GM18870 (cell line): ENCODE results near the gene SCN1A.
A peak's percentile ranks its signal among the peaks of the same experiment; 100 is the strongest.
"Not testable (repeated sequence)": the region's sequence is repeated elsewhere in the genome, so short reads cannot be mapped to it uniquely, and the experiment has no call there.

Source experiments
- ATAC-seq: cut with Tn5 transposase; IDR thresholded peaks from one replicate; pipeline ENCODE4 v1.9.1; 2021; ENCODE audit warnings: moderate library complexity; ENCODE audit not compliant: unreplicated experiment

SCN1A gene

GRCh38 chr2:166135849-166136258 lies 8.0 kb upstream of the SCN1A start:
- ATAC-seq: no peak

GRCh38 chr2:166135152-166135848 lies 7.5 kb upstream of the SCN1A start:
- ATAC-seq: no peak

- ATAC-seq: no peak
Observed at GRCh38 chr2:166134252-166135151, 6.7 kb upstream of the SCN1A start.

GRCh38 chr2:166133653-166134052 lies 5.8 kb upstream of the SCN1A start:
- no peak for ATAC-seq

GRCh38 chr2:166128156-166128505 lies 311 bp upstream of the SCN1A start:
- ATAC-seq: no peak

- ATAC-seq: no peak
Observed at GRCh38 chr2:166126007-166126639, 1.7 kb downstream of the SCN1A start.

- ATAC-seq: no peak
Observed at GRCh38 chr2:166125557-166125956, 2.3 kb downstream of the SCN1A start.

- no peak for ATAC-seq
Observed at GRCh38 chr2:166118180-166118579, 9.6 kb downstream of the SCN1A start.

- no peak for ATAC-seq
Observed at GRCh38 chr2:166117491-166117890, 10.3 kb downstream of the SCN1A start.

GRCh38 chr2:166115589-166115988 lies 12.2 kb downstream of the SCN1A start:
- ATAC-seq: no peak

GRCh38 chr2:166112193-166112605 lies 15.6 kb downstream of the SCN1A start:
- peak; percentile 37 for ATAC-seq

- ATAC-seq: no peak
Observed at GRCh38 chr2:166106431-166107015, 21.3 kb downstream of the SCN1A start.

- no peak for ATAC-seq
Observed at GRCh38 chr2:166104773-166105172, 23.0 kb downstream of the SCN1A start.

GRCh38 chr2:166104084-166104483 lies 23.7 kb downstream of the SCN1A start:
- ATAC-seq: no peak

- ATAC-seq: not testable (repeated sequence)
Observed at GRCh38 chr2:166103277-166103676, 24.5 kb downstream of the SCN1A start.

GRCh38 chr2:166094325-166094724 lies 33.5 kb downstream of the SCN1A start:
- ATAC-seq: no peak

GRCh38 chr2:166092889-166093288 lies 34.9 kb downstream of the SCN1A start:
- ATAC-seq: no peak

GRCh38 chr2:166091439-166091838 lies 36.4 kb downstream of the SCN1A start:
- ATAC-seq: no peak

GRCh38 chr2:166090908-166091307 lies 36.9 kb downstream of the SCN1A start:
- ATAC-seq: no peak

GRCh38 chr2:166090346-166090745 lies 37.5 kb downstream of the SCN1A start:
- no peak for ATAC-seq

GRCh38 chr2:166088634-166089033 lies 39.2 kb downstream of the SCN1A start:
- no peak for ATAC-seq
